RWPE2 (cell line): ENCODE measurements around the gene TTLL7.

ENCODE experiments used
- ATAC-seq: fragments of 200-7000 bp; cut with Tn5 transposase; 3 replicates; pipeline ENCODE4 v1.9.1; 2021; ENCODE audit warnings: low read depth
- DNase-seq: peaks from one replicate; pipeline ENCODE4 v3.0.0-alpha.2; 2020; ENCODE audit warnings: low spot score
- H3K27ac ChIP-seq: fragments of 450-650 bp; 2 replicates; pipeline ENCODE4 v1.5.1; 2017; ENCODE audit warnings: mild to moderate bottlenecking; ENCODE audit not compliant: poor library complexity, severe bottlenecking
- H3K27me3 ChIP-seq: fragments of 250-450 bp; sonication (Bioruptor Pico); 2 replicates; pipeline ENCODE4 v1.5.1; 2021; ENCODE audit warnings: mild to moderate bottlenecking, moderate library complexity; ENCODE audit not compliant: insufficient read depth, poor library complexity, severe bottlenecking
- H3K36me3 ChIP-seq: fragments of 250-450 bp; sonication (Bioruptor Pico); 2 replicates; pipeline ENCODE4 v1.5.1; 2020; ENCODE audit warnings: low read depth, mild to moderate bottlenecking, moderate library complexity
- H3K4me1 ChIP-seq: fragments of 250-450 bp; sonication (Bioruptor Pico); 2 replicates; pipeline ENCODE4 v1.5.1; 2021; ENCODE audit warnings: mild to moderate bottlenecking, moderate library complexity; ENCODE audit not compliant: insufficient read depth, poor library complexity, severe bottlenecking
- H3K4me3 ChIP-seq: fragments of 250-450 bp; sonication (Bioruptor Pico); 2 replicates; pipeline ENCODE4 v1.5.1; 2021; ENCODE audit warnings: mild to moderate bottlenecking, moderate library complexity; ENCODE audit not compliant: severe bottlenecking
- H3K9me3 ChIP-seq: fragments of 250-450 bp; sonication (Bioruptor Pico); 2 replicates; pipeline ENCODE4 v1.5.1; 2021; ENCODE audit warnings: mild to moderate bottlenecking, moderate library complexity; ENCODE audit not compliant: severe bottlenecking
- TF ChIP-seq, protein P1 (sequence below): fragments of 450-650 bp; IDR thresholded peaks from one replicate; pipeline ENCODE4 v1.5.1; 2017; ENCODE audit warnings: mild to moderate bottlenecking, moderate library complexity; ENCODE audit not compliant: poor library complexity, severe bottlenecking

TTLL7 gene

DNA sequence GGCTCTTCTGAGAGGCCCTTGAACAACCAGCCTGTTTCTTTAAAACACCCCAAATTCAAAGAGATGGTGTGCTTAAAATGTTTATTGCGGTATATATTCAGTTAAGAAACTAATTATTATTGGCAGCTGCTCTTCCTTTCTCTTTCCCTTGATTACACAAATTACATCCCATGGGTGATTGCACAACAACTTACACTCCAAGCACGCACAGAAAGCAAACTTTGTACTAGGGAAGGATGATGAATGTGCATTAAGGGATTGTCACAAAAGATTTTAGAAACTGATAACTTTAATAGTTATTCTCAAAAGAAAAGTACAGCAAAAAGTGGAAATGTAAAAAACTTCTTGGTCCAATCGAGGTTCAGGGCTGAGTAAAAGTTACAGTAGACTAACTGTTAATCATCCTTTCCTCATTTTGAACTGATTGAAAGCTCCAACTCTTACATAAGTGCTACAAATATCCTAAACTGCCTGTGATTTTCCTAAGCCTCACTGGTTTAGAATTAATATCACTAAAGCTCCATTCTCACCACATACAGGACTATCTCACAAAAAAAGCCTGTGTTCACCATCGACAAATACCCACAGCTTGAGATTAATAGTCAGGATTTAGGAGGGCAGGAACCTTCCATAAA, 153.4 kb downstream of the TTLL7 start:
- DNase-seq (no peak), ATAC-seq (no peak)
- Histone ChIP-seq H3K36me3 (no peaks in the 10 kb centered on the region), H3K27ac (no peak overlapping the region), H3K4me1 (no peaks in the 10 kb centered on the region), H3K4me3 (no peak overlapping the region), H3K9me3 (no peaks in the 10 kb centered on the region), H3K27me3 (no peaks in the 10 kb centered on the region)
- TF ChIP-seq, protein P1, sequence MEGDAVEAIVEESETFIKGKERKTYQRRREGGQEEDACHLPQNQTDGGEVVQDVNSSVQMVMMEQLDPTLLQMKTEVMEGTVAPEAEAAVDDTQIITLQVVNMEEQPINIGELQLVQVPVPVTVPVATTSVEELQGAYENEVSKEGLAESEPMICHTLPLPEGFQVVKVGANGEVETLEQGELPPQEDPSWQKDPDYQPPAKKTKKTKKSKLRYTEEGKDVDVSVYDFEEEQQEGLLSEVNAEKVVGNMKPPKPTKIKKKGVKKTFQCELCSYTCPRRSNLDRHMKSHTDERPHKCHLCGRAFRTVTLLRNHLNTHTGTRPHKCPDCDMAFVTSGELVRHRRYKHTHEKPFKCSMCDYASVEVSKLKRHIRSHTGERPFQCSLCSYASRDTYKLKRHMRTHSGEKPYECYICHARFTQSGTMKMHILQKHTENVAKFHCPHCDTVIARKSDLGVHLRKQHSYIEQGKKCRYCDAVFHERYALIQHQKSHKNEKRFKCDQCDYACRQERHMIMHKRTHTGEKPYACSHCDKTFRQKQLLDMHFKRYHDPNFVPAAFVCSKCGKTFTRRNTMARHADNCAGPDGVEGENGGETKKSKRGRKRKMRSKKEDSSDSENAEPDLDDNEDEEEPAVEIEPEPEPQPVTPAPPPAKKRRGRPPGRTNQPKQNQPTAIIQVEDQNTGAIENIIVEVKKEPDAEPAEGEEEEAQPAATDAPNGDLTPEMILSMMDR = no peak

- DNase-seq = no peak
- H3K4me1 ChIP-seq = peaks cover 3% of the 10 kb centered on the region
- no peak overlapping the region for H3K4me3 ChIP-seq
- TF ChIP-seq, protein P1 = no peak
- no peak overlapping the region for H3K27ac ChIP-seq
- H3K9me3 ChIP-seq = no peaks in the 10 kb centered on the region
- no peak for ATAC-seq
- H3K27me3 ChIP-seq = no peaks in the 10 kb centered on the region
- H3K36me3 ChIP-seq = no peaks in the 10 kb centered on the region
Measured at GRCh38 chr1:83844546-83844945, 154.4 kb downstream of the TTLL7 start.

- H3K4me3 ChIP-seq = no peak overlapping the region
- H3K27me3 ChIP-seq = no peaks in the 10 kb centered on the region
- H3K27ac ChIP-seq = no peak overlapping the region
- H3K4me1 ChIP-seq = peaks cover 3% of the 10 kb centered on the region
- ATAC-seq (peak; percentile 38; the same call in 1 of the 3 replicates), DNase-seq (no peak)
- H3K9me3 ChIP-seq = no peaks in the 10 kb centered on the region
- TF ChIP-seq, protein P1 = no peak
- H3K36me3 ChIP-seq = no peaks in the 10 kb centered on the region
Measured at GRCh38 chr1:83839566-83840173, 159.3 kb downstream of the TTLL7 start.

DNA sequence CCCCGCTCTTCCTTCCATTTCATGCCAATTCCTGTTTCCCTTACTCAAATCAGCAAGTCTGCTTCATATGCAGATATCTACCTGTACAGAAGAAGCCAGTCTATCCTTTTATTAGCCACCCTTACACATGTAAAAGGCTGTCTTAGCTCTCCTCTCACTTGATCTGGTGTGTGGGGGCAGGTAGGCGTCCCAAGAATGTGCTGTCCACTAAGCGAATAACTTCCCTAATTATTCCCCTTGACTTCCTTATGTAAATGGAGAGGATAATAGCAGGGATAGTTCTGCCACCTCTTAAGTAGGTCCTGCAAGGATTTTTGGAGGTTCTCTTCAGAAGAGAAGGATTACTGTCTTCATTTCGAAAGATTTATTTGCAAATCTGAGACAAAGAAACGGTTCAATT, 160.4 kb downstream of the TTLL7 start:
- TF ChIP-seq, protein P1 = no peak
- Histone ChIP-seq H3K36me3 (no peaks in the 10 kb centered on the region), H3K27ac (no peak overlapping the region), H3K9me3 (no peaks in the 10 kb centered on the region), H3K27me3 (no peaks in the 10 kb centered on the region), H3K4me3 (no peak overlapping the region), H3K4me1 (peaks cover 3% of the 10 kb centered on the region)
- no peak for ATAC-seq
- DNase-seq = no peak

- Histone ChIP-seq H3K27me3 (no peaks in the 10 kb centered on the region), H3K27ac (no peak overlapping the region), H3K9me3 (no peaks in the 10 kb centered on the region), H3K36me3 (no peaks in the 10 kb centered on the region), H3K4me3 (no peak overlapping the region), H3K4me1 (peaks cover 3% of the 10 kb centered on the region)
- DNase-seq = no peak
- TF ChIP-seq, protein P1 = no peak
- ATAC-seq = no peak
Measured at GRCh38 chr1:83836543-83836942, 162.4 kb downstream of the TTLL7 start.
